K562 (cell line): ENCODE results near the gene PNMA8C. TPM values are rescaled to one million over a fixed set of nuclear protein-coding genes. Genes with fewer than 3 reads are reported as not detected.

ENCODE experiments used
- ATAC-seq: fragments of 200-7000 bp; cut with Tn5 transposase; 3 replicates; pipeline ENCODE4 v1.9.1; 2020; ENCODE audit warnings: moderate library complexity
- BruUV-seq: library from RNA; stranded (reverse); fragments of 400-500 nt; replicated peaks from 2 replicates; lab custom pipeline; 2021; lab: Mats Ljungman, UMichigan
- CTCF ChIA-PET: fragments of 300-600 bp; formaldehyde crosslinking; extraction: SDS; loops from one replicate; lab custom pipeline; 2021; ENCODE audit warnings: low intra/inter-chr PET ratio; lab: Yijun Ruan, JAX
- POLR2A ChIA-PET: fragments of 300-600, 350-650 bp; sonication (Branson Sonifier 250); formaldehyde crosslinking; extraction: SDS; loops from one replicate; lab custom pipeline; 2021; ENCODE audit warnings: antibody characterized with exemption, inconsistent platforms; lab: Yijun Ruan, JAX
- DNase-seq, 4 experiments: peaks; one replicate each; pipeline versions ENCODE4 v3.0.0 to v3.0.0-alpha.2; 2011 to 2018; ENCODE audit warnings: low spot score in 3 of 4, mixed read lengths in 3 of 4; ENCODE audit errors: extremely low read depth in 1 of 4
- FAIRE-seq: peaks from 2 replicates; lab custom pipeline; 2011; peaks lifted over from hg19 to GRCh38; lab: Jason Lieb, UNC
- H2AFZ ChIP-seq: 2 replicates; pipeline ENCODE4 v1.6.0; 2011; ENCODE audit warnings: low read depth, low read length, control low read depth, inconsistent platforms
- H3K27ac ChIP-seq: fragments of 200-600 bp; 3 replicates; pipeline ENCODE4 v1.8.0; 2011; ENCODE audit warnings: low read depth, mild to moderate bottlenecking, control low read depth, inconsistent platforms, low read length, moderate library complexity, mixed read lengths; ENCODE audit errors: extremely low read depth
- H3K27me3 ChIP-seq, 2 experiments: fragments of 300-600 bp in 1 of 2; 2 replicates in 1 of 2; 3 replicates in 1 of 2; pipeline versions ENCODE4 v1.6.0 to v1.8.0; 2011; ENCODE audit warnings: inconsistent platforms in 2 of 2, low read length in 2 of 2, mild to moderate bottlenecking in 1 of 2, mixed read lengths in 1 of 2, moderate library complexity in 1 of 2; ENCODE audit not compliant: control insufficient read depth in 2 of 2, insufficient read depth in 2 of 2
- H3K36me3 ChIP-seq: fragments of 300-600 bp; 3 replicates; pipeline ENCODE4 v1.8.0; 2011; ENCODE audit warnings: mild to moderate bottlenecking, low read length, inconsistent platforms; ENCODE audit not compliant: control insufficient read depth, insufficient read depth
- H3K4me1 ChIP-seq, 2 experiments: fragments of 200-600 bp in 1 of 2; replicated peaks in 1 of 2; 2 replicates in 1 of 2; 3 replicates in 1 of 2; pipeline versions ENCODE4 v1.5.1 to v1.8.0; 2011; ENCODE audit warnings: inconsistent platforms in 2 of 2, low read length in 2 of 2, mild to moderate bottlenecking in 1 of 2, mixed read lengths in 1 of 2, moderate library complexity in 1 of 2; ENCODE audit not compliant: control insufficient read depth in 2 of 2, insufficient read depth in 2 of 2
- H3K4me2 ChIP-seq: 2 replicates; pipeline ENCODE4 v1.6.1; 2011; ENCODE audit warnings: low read length, control low read depth, inconsistent platforms, mixed read lengths; ENCODE audit not compliant: insufficient read depth
- H3K4me3 ChIP-seq: fragments of 200-600 bp; sonication (generic), shearing (Covaris generic); 2 replicates; pipeline ENCODE4 v1.5.1; 2016; ENCODE audit warnings: control low read depth, inconsistent platforms
- H3K79me2 ChIP-seq: fragments of 200-600 bp; 3 replicates; pipeline ENCODE4 v1.8.0; 2011; ENCODE audit warnings: low read length, inconsistent platforms; ENCODE audit not compliant: control insufficient read depth, insufficient read depth
- H3K9ac ChIP-seq, 2 experiments: 2 replicates each; pipeline versions ENCODE4 v1.6.0 to v1.6.1; 2011; ENCODE audit warnings: low read depth in 2 of 2, low read length in 2 of 2, control low read depth in 1 of 2, inconsistent platforms in 1 of 2, mild to moderate bottlenecking in 1 of 2, mixed read lengths in 1 of 2; ENCODE audit not compliant: insufficient read depth in 1 of 2
- H3K9me1 ChIP-seq: one replicate; pipeline ENCODE4 v1.6.0; 2011; ENCODE audit warnings: inconsistent platforms, mild to moderate bottlenecking, low read length, moderate library complexity; ENCODE audit not compliant: control insufficient read depth, insufficient read depth
- H3K9me3 ChIP-seq: replicated peaks from 2 replicates; pipeline ENCODE4 v1.5.1; 2011; ENCODE audit warnings: low read depth, low read length, inconsistent platforms; ENCODE audit not compliant: control insufficient read depth, insufficient read depth
- H4K20me1 ChIP-seq: replicated peaks from 2 replicates; pipeline ENCODE4 v1.6.1; 2011; ENCODE audit warnings: low read length, inconsistent platforms, mixed read lengths; ENCODE audit not compliant: control insufficient read depth, insufficient read depth
- MCM7 ChIP-seq, 2 experiments: fragments of 450-650 bp; IDR thresholded peaks; 2 replicates each; pipeline ENCODE4 v1.6.1; 2016 to 2018
- MEIS2 ChIP-seq: fragments of 450-650 bp; IDR thresholded peaks from 2 replicates; pipeline ENCODE4 v1.6.1; 2014; ENCODE audit warnings: mild to moderate bottlenecking; ENCODE audit not compliant: partially characterized antibody
- NFIC ChIP-seq: fragments of 450-650 bp; IDR thresholded peaks from 2 replicates; pipeline ENCODE4 v1.6.1; 2017; ENCODE audit warnings: mild to moderate bottlenecking, inconsistent platforms
- SRSF3 ChIP-seq: fragments of 200-400 bp; formaldehyde crosslinking; IDR thresholded peaks from 2 replicates; pipeline ENCODE4 v1.6.1; 2016; ENCODE audit warnings: mild to moderate bottlenecking, low read length, moderate library complexity; ENCODE audit not compliant: insufficient read depth
- ZNF174 ChIP-seq: fragments of 250-450 bp; sonication (Bioruptor Pico); IDR thresholded peaks from 2 replicates; pipeline ENCODE4 v1.4.0; 2020; ENCODE audit warnings: mild to moderate bottlenecking
- ZNF232 ChIP-seq: sonication (generic); formaldehyde crosslinking; IDR thresholded peaks from 2 replicates; pipeline ENCODE4 v1.8.0; 2022; ENCODE audit warnings: mild to moderate bottlenecking, missing genetic modification reagents
- WGBS: fragments of 100-300 bp; shearing (Covaris generic); methylation state at CpG from one replicate; pipeline ENCODE4 v1.1.6; 2016; ENCODE audit warnings: low coverage, mixed read lengths; ENCODE audit not compliant: insufficient coverage; ENCODE audit errors: missing lambda C conversion rate; 5-methylcytosine and 5-hydroxymethylcytosine counted together
- in situ Hi-C: fragments of 300-500 bp; cut with MboI; formaldehyde crosslinking; loops from 4 replicates; pipeline ENCODE4 v1.15.0; 2018; ENCODE audit warnings: inconsistent platforms, mixed read lengths
- intact Hi-C: fragments of 100-400 bp; cut with micrococcal nuclease; formaldehyde crosslinking; loops from 2 replicates; pipeline ENCODE4 v1.14.2; 2022
- polyA plus RNA-seq, 8 experiments: library from polyadenylated mRNA; depleted of rRNA in 4 of 8; stranded (reverse) in 5 of 8; unstranded in 3 of 8; fragments of >200 nt; fragmentation: Nextera tagmentation in 2 of 8; fragmentation: Illumina TruSeq in 1 of 8; extraction: Ambion mirVana in 2 of 8; extraction: Trizol in 1 of 8; gene quantifications; 2 replicates each; pipeline versions ENCODE4 v1.2.1 to v1.2.3, GENCODE V29; 2011 to 2014; ENCODE audit warnings: inconsistent platforms in 1 of 8, missing spikeins in 1 of 8
- total RNA-seq, 7 experiments: library from RNA; depleted of rRNA in 6 of 7; stranded (reverse); fragments of >200 nt in 6 of 7; fragmentation: Illumina TruSeq in 2 of 7; extraction: Trizol in 2 of 7; gene quantifications; 2 replicates each; pipeline versions ENCODE4 v1.2.1 to v1.2.3, GENCODE V29; 2011 to 2021; ENCODE audit warnings: low replicate concordance in 1 of 7
- TF ChIP-seq, protein P1 (sequence below): fragments of 250-450 bp; sonication (Bioruptor Pico); IDR thresholded peaks from 2 replicates; pipeline ENCODE4 v1.8.0; 2022; ENCODE audit warnings: inconsistent platforms
- TF ChIP-seq, protein P2 (sequence below), 2 experiments: IDR thresholded peaks in 1 of 2; conservative IDR thresholded peaks in 1 of 2; 2 replicates each; pipeline ENCODE4 v1.6.1; 2016; ENCODE audit warnings: low read depth in 2 of 2, mild to moderate bottlenecking in 1 of 2, missing compliant biosample characterization in 1 of 2, missing genetic modification characterization in 1 of 2, moderate library complexity in 1 of 2

Gene PNMA8C
- total and polyA plus RNA-seq, 9 of the 15 experiments (the other 6 are each of a cell fraction or from before 2014, with no cell fraction given) = 0.04 to 0.05 (median 0.05) TPM; not detected in 6

DNA sequence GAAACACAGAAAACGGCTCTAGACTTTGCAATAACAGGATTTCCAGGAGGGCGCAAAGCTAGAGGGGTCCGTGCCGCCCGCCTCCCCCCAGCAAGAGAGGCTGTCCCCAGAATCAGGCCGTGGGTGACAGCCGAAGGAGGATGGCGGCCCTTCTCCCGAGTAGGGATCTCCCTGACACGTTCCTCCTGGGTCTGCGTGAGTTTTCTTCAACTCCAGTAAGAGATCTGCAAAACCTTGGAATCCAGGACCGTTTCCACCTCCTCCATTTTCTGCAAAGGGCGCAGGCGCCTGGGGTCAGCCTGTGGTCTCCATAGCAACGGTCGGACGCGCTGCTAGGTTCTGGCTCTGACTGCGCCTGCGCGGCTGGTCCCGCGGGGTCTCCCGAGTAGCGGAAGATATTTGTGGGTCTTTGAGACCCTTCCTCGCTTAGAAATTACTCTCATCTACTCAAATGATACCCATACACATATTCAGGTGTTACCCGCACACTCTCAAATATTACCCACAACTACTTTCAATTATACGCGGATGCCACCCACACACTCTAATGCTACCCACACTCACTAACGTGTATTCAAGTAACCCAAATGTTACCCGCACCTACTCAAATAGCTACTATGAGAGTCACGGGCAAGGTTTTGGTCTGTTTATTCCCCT lies 2.1 kb downstream of the PNMA8C start (continued):
- TF ChIP-seq, protein P1, sequence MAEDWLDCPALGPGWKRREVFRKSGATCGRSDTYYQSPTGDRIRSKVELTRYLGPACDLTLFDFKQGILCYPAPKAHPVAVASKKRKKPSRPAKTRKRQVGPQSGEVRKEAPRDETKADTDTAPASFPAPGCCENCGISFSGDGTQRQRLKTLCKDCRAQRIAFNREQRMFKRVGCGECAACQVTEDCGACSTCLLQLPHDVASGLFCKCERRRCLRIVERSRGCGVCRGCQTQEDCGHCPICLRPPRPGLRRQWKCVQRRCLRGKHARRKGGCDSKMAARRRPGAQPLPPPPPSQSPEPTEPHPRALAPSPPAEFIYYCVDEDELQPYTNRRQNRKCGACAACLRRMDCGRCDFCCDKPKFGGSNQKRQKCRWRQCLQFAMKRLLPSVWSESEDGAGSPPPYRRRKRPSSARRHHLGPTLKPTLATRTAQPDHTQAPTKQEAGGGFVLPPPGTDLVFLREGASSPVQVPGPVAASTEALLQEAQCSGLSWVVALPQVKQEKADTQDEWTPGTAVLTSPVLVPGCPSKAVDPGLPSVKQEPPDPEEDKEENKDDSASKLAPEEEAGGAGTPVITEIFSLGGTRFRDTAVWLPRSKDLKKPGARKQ (CRISPR knock-in tag) = no peak
- TF ChIP-seq, all 486 proteins: peak for 8

DNA sequence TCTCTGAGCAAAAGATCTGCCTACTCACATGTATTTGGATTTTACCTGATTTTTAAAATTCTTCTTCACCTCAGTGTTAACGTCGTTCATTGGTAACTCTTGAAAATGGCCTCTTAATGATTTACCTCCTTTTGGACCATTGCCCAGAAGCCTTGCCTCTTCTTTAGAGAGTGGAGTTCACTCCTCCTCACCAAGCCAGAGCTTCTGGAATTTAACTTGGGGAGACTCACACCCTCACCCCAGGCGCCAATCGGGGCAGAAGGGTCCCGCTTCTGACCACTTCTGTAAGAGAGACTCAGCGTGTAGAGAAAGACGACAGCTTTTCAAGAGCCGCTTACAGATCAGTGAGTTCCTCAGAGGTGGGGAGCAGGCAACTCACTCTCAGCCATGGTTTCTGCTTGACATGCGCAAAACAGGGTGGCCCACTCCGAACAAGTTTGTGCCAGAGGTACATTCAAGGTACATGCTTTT lies 2.7 kb downstream of the PNMA8C start:
- no TSS peak for BruUV-seq
- intact Hi-C loops (no loop called here), in situ Hi-C loops (no loop called here)
- H3K27me3 ChIP-seq = peaks cover 34 to 43% of the 10 kb centered on the region in 2 experiments
- no peaks in the 10 kb centered on the region for H3K9me1 ChIP-seq
- no peaks in the 10 kb centered on the region for H3K36me3 ChIP-seq
- H4K20me1 ChIP-seq = no peaks in the 10 kb centered on the region; the same call in 1 of the 2 replicates
- 28% methylated on average over 10 of the region's 10 CpGs for WGBS
- peak overlapping the region; percentile 43; the same call in 1 of the 2 replicates for H3K4me2 ChIP-seq
- POLR2A ChIA-PET = no interaction called here
- H3K9ac ChIP-seq = peak overlapping the region in 1 of 2 experiments; percentile 55; a peak in 1 of 4 replicates
- no peak overlapping the region for H3K27ac ChIP-seq
- no peaks in the 10 kb centered on the region for H3K9me3 ChIP-seq
- H3K4me3 ChIP-seq = no peak overlapping the region
- FAIRE-seq (no peak), ATAC-seq (peak; percentile 22; the same call in 1 of the 3 replicates), DNase-seq (no peak)
- H3K79me2 ChIP-seq = no peaks in the 10 kb centered on the region
- H2AFZ ChIP-seq = peak overlapping the region; percentile 58
- H3K4me1 ChIP-seq = peaks cover 2 to 19% of the 10 kb centered on the region in 2 experiments; a peak in 2 of 5 replicates
- TF ChIP-seq MEIS2 (peak; percentile 56), ZNF174 (CRISPR knock-in tag) (no peak), MCM7 (IDR thresholded peaks at IDR 0.05) (no peak), SRSF3 (no peak), NFIC (peak; percentile 72), ZNF232 (CRISPR knock-in tag) (no peak)
- TF ChIP-seq, protein P2, sequence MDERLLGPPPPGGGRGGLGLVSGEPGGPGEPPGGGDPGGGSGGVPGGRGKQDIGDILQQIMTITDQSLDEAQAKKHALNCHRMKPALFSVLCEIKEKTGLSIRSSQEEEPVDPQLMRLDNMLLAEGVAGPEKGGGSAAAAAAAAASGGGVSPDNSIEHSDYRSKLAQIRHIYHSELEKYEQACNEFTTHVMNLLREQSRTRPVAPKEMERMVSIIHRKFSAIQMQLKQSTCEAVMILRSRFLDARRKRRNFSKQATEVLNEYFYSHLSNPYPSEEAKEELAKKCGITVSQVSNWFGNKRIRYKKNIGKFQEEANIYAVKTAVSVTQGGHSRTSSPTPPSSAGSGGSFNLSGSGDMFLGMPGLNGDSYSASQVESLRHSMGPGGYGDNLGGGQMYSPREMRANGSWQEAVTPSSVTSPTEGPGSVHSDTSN (CRISPR knock-in tag; IDR thresholded peaks at IDR 0.05; ENCODE audit: low read depth) = no peak
- TF ChIP-seq, protein P2 (tag; conservative IDR thresholded peaks at IDR 0.05; ENCODE audit: low read depth) = peak; percentile 32; the same call in 1 of the 2 replicates
- CTCF ChIA-PET = interaction anchor here (0.7 kb wide), 1 partner anchor 22 kb away, joined by 6 read pairs; no protein-coding TSS in a partner anchor
